ENCODE data around the gene FOXJ1.

GRCh38 chr17:76122431-76123190 is 18.4 kb downstream of the FOXJ1 start:
- TF ChIP-seq, protein P1, sequence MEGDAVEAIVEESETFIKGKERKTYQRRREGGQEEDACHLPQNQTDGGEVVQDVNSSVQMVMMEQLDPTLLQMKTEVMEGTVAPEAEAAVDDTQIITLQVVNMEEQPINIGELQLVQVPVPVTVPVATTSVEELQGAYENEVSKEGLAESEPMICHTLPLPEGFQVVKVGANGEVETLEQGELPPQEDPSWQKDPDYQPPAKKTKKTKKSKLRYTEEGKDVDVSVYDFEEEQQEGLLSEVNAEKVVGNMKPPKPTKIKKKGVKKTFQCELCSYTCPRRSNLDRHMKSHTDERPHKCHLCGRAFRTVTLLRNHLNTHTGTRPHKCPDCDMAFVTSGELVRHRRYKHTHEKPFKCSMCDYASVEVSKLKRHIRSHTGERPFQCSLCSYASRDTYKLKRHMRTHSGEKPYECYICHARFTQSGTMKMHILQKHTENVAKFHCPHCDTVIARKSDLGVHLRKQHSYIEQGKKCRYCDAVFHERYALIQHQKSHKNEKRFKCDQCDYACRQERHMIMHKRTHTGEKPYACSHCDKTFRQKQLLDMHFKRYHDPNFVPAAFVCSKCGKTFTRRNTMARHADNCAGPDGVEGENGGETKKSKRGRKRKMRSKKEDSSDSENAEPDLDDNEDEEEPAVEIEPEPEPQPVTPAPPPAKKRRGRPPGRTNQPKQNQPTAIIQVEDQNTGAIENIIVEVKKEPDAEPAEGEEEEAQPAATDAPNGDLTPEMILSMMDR (IDR thresholded peaks at IDR 0.05): no peak
- no peak for TF ChIP-seq POLR2A (IDR thresholded peaks at IDR 0.05)

All from body of pancreas (tissue), 4 donors.